H1 (cell line): Measurements from ENCODE around the gene TDRD12. TPM values are rescaled to one million over a fixed set of nuclear protein-coding genes. Genes with fewer than 3 reads are reported as not detected.

Experiments
- CTCF ChIA-PET: fragments of 300-600 bp; sonication (Branson Sonifier 250); formaldehyde crosslinking; loops from one replicate; lab custom pipeline; 2021; ENCODE audit not compliant: partially characterized antibody; lab: Charles Lee
- POLR2A ChIA-PET: fragments of 300-600 bp; sonication (Branson Sonifier 250); formaldehyde crosslinking; loops from one replicate; lab custom pipeline; 2021; ENCODE audit warnings: inconsistent platforms; ENCODE audit not compliant: partially characterized antibody; lab: Charles Lee
- DNase-seq, 2 experiments: peaks; one replicate each; pipeline versions ENCODE4 v3.0.0 to v3.0.0-alpha.2; 2010 to 2022; ENCODE audit warnings: low spot score in 2 of 2, low read depth in 1 of 2, mixed read lengths in 1 of 2
- FAIRE-seq: peaks from 2 replicates; lab custom pipeline; 2011; peaks lifted over from hg19 to GRCh38; lab: Jason Lieb, UNC
- H2AFZ ChIP-seq: 2 replicates; pipeline ENCODE4 v1.8.1; 2012; ENCODE audit warnings: low read length, inconsistent platforms
- H2AK5ac ChIP-seq: 2 replicates; pipeline ENCODE4 v1.6.1; 2013; ENCODE audit warnings: low read depth, low read length
- H2BK120ac ChIP-seq: replicated peaks from 2 replicates; pipeline ENCODE3; 2013; ENCODE audit warnings: low read depth, low read length, inconsistent platforms
- H2BK12ac ChIP-seq: 2 replicates; pipeline ENCODE4 v1.6.1; 2013; ENCODE audit warnings: low read depth, low read length
- H2BK15ac ChIP-seq: 2 replicates; pipeline ENCODE4 v1.6.1; 2013; ENCODE audit warnings: low read length
- H2BK20ac ChIP-seq: 2 replicates; pipeline ENCODE4 v1.6.1; 2013; ENCODE audit warnings: low read length
- H2BK5ac ChIP-seq: 2 replicates; pipeline ENCODE4 v1.6.1; 2013; ENCODE audit warnings: low read depth, low read length
- H3K14ac ChIP-seq: 2 replicates; pipeline ENCODE4 v1.6.1; 2013; ENCODE audit warnings: inconsistent platforms; ENCODE audit not compliant: insufficient read length
- H3K18ac ChIP-seq: 2 replicates; pipeline ENCODE4 v1.6.1; 2013; ENCODE audit warnings: low read length; ENCODE audit errors: extremely low read depth
- H3K23ac ChIP-seq: 2 replicates; pipeline ENCODE4 v1.6.1; 2013; ENCODE audit warnings: inconsistent platforms; ENCODE audit not compliant: insufficient read length
- H3K23me2 ChIP-seq: 2 replicates; pipeline ENCODE4 v1.6.1; 2013; ENCODE audit warnings: low read depth, low read length
- H3K27ac ChIP-seq: 2 replicates; pipeline ENCODE4 v1.6.1; 2011; ENCODE audit warnings: low read depth, low read length, inconsistent platforms
- H3K27me3 ChIP-seq, 4 experiments: replicated peaks in 1 of 4; 1 replicate in 1 of 4; 2 replicates in 3 of 4; pipeline versions ENCODE4 v1.6.1 to v1.8.1; 2011 to 2013; ENCODE audit warnings: low read length in 3 of 4, mild to moderate bottlenecking in 3 of 4, inconsistent platforms in 2 of 4, mixed read lengths in 2 of 4, moderate library complexity in 1 of 4; ENCODE audit not compliant: control insufficient read depth in 3 of 4, insufficient read depth in 3 of 4; ENCODE audit errors: extremely low read depth in 1 of 4
- H3K36me3 ChIP-seq, 4 experiments: 2 replicates each; pipeline versions ENCODE4 v1.6.1 to v1.8.1; 2011 to 2013; ENCODE audit warnings: mild to moderate bottlenecking in 4 of 4, low read length in 3 of 4, moderate library complexity in 2 of 4, control low read depth in 1 of 4, inconsistent platforms in 1 of 4; ENCODE audit not compliant: insufficient read depth in 4 of 4, control insufficient read depth in 2 of 4
- H3K4ac ChIP-seq: replicated peaks from 2 replicates; pipeline ENCODE3; 2013; ENCODE audit warnings: low read length, low read depth, mixed read lengths, inconsistent platforms; ENCODE audit not compliant: insufficient read length
- H3K4me1 ChIP-seq, 4 experiments: replicated peaks in 1 of 4; 1 replicate in 1 of 4; 2 replicates in 3 of 4; pipeline versions ENCODE4 v1.6.1 to v1.8.1; 2011 to 2013; ENCODE audit warnings: low read length in 3 of 4, inconsistent platforms in 2 of 4, mixed read lengths in 1 of 4; ENCODE audit not compliant: insufficient read depth in 4 of 4, control insufficient read depth in 3 of 4
- H3K4me2 ChIP-seq, 2 experiments: 2 replicates each; pipeline versions ENCODE4 v1.6.1 to v1.8.1; 2011 to 2013; ENCODE audit warnings: low read depth in 2 of 2, low read length in 2 of 2, control low read depth in 1 of 2, inconsistent platforms in 1 of 2, mild to moderate bottlenecking in 1 of 2; ENCODE audit not compliant: insufficient read depth in 1 of 2
- H3K4me3 ChIP-seq, 4 experiments: fragments of 200-600, 300-600 bp in 1 of 4; sonication (generic), shearing (Covaris generic), sonication (Bioruptor Twin) in 1 of 4; 2 replicates each; pipeline versions ENCODE4 v1.5.1 to v1.8.1; 2011 to 2016; ENCODE audit warnings: low read length in 4 of 4, low read depth in 3 of 4, control low read depth in 2 of 4, inconsistent platforms in 2 of 4, mild to moderate bottlenecking in 2 of 4, mixed read lengths in 1 of 4, moderate library complexity in 1 of 4; ENCODE audit not compliant: insufficient read depth in 2 of 4; ENCODE audit errors: extremely low read depth in 1 of 4
- H3K56ac ChIP-seq: replicated peaks from 2 replicates; pipeline ENCODE3; 2013; ENCODE audit warnings: low read depth, mild to moderate bottlenecking, mixed read lengths, low read length, inconsistent platforms; ENCODE audit not compliant: insufficient read length
- H3K79me1 ChIP-seq: 2 replicates; pipeline ENCODE4 v1.6.1; 2013; ENCODE audit warnings: low read depth, low read length, control low read depth
- H3K79me2 ChIP-seq, 2 experiments: 2 replicates each; pipeline versions ENCODE4 v1.6.1 to v1.8.1; 2012 to 2013; ENCODE audit warnings: low read length in 2 of 2, mild to moderate bottlenecking in 2 of 2, inconsistent platforms in 1 of 2; ENCODE audit not compliant: insufficient read depth in 2 of 2, control insufficient read depth in 1 of 2
- H3K9ac ChIP-seq, 4 experiments: replicated peaks in 1 of 4; 1 replicate in 1 of 4; 2 replicates in 3 of 4; pipeline versions ENCODE4 v1.6.1 to v1.8.1; 2011 to 2013; ENCODE audit warnings: low read depth in 3 of 4, low read length in 3 of 4, control low read depth in 2 of 4, mild to moderate bottlenecking in 2 of 4, moderate library complexity in 2 of 4, inconsistent platforms in 1 of 4; ENCODE audit errors: extremely low read depth in 1 of 4
- H3K9me3 ChIP-seq, 2 experiments: 2 replicates each; pipeline versions ENCODE4 v1.6.1 to v1.8.1; 2012 to 2013; ENCODE audit warnings: mild to moderate bottlenecking in 2 of 2, moderate library complexity in 2 of 2, control low read depth in 1 of 2, inconsistent platforms in 1 of 2, low read depth in 1 of 2, low read length in 1 of 2, mixed read lengths in 1 of 2; ENCODE audit not compliant: insufficient read depth in 2 of 2
- H4K20me1 ChIP-seq, 2 experiments: replicated peaks in 1 of 2; 2 replicates each; pipeline versions ENCODE3 to v1.8.1; 2011 to 2013; ENCODE audit warnings: inconsistent platforms in 2 of 2, low read length in 2 of 2, mild to moderate bottlenecking in 1 of 2; ENCODE audit not compliant: insufficient read depth in 2 of 2, control insufficient read depth in 1 of 2
- H4K5ac ChIP-seq: 2 replicates; pipeline ENCODE4 v1.6.1; 2013; ENCODE audit warnings: low read length, low read depth, mixed read lengths, inconsistent platforms; ENCODE audit not compliant: insufficient read length
- H4K8ac ChIP-seq: 2 replicates; pipeline ENCODE4 v1.8.0; 2013; ENCODE audit warnings: mild to moderate bottlenecking, moderate library complexity, low read length, inconsistent platforms; ENCODE audit not compliant: insufficient read depth; ENCODE audit errors: extremely low read depth
- H4K91ac ChIP-seq: replicated peaks from 2 replicates; pipeline ENCODE3; 2013; ENCODE audit warnings: low read length, mixed read lengths, inconsistent platforms; ENCODE audit not compliant: insufficient read length
- BACH1 ChIP-seq: IDR thresholded peaks from 2 replicates; pipeline ENCODE4 v1.6.1; 2012; ENCODE audit warnings: low read length, improper control_type of control experiment
- KDM4A ChIP-seq: IDR thresholded peaks from one replicate; pipeline ENCODE4 v1.7.1; 2012; ENCODE audit warnings: low read depth, mild to moderate bottlenecking, moderate library complexity, low read length, inconsistent platforms; ENCODE audit not compliant: severe bottlenecking
- SIN3A ChIP-seq, 2 experiments: IDR thresholded peaks in 1 of 2; conservative IDR thresholded peaks in 1 of 2; 2 replicates each; pipeline ENCODE4 v1.6.1; 2011 to 2012; ENCODE audit warnings: low read length in 2 of 2, improper control_type of control experiment in 1 of 2, low read depth in 1 of 2, mild to moderate bottlenecking in 1 of 2
- WGBS, 2 experiments: shearing (Covaris generic) in 1 of 2; methylation state at CpG; one replicate each; pipeline versions ENCODE4 v1.1.6 to v1.1.7; 2013 to 2015; ENCODE audit warnings: low lambda C conversion rate in 2 of 2, mixed read lengths in 2 of 2, inconsistent platforms in 1 of 2, low coverage in 1 of 2, missing lambda C conversion rate in 1 of 2; ENCODE audit not compliant: insufficient replicate concordance in 2 of 2, insufficient coverage in 1 of 2, insufficient read length in 1 of 2; ENCODE audit errors: extremely low coverage in 1 of 2, missing lambda C conversion rate in 1 of 2; 5-methylcytosine and 5-hydroxymethylcytosine counted together
- polyA plus RNA-seq, 7 experiments: library from polyadenylated mRNA; depleted of rRNA in 3 of 7; stranded (reverse) in 5 of 7; unstranded in 2 of 7; fragments of >200 nt in 5 of 7; fragments of 200-250 nt in 2 of 7; gene quantifications; 1 replicate in 5 of 7; 2 replicates in 1 of 7; 4 replicates in 1 of 7; pipeline versions ENCODE4 v1.2.1 to v1.2.3, GENCODE V29; 2011 to 2013; ENCODE audit warnings: missing spikeins in 2 of 7, mixed read lengths in 2 of 7
- total RNA-seq: library from RNA; stranded (reverse); fragmentation: NEBNext Ultra II Directional; extraction: Animal tissue kit (Norgen Biotek cat#: 25700); gene quantifications from 2 replicates; pipeline ENCODE4 v1.2.1, GENCODE V29; 2021

The TDRD12 gene
- total and polyA plus RNA-seq, 2 of the 8 experiments (the other 6 are each of a cell fraction or from before 2014, with no cell fraction given): 0.39 to 0.88 TPM

- Histone ChIP-seq H3K14ac (no peak overlapping the region), H2BK20ac (no peak overlapping the region), H2BK120ac (no peak overlapping the region), H3K9ac (no peak overlapping the region), H3K79me2 (no peaks in the 10 kb centered on the region), H4K5ac (no peak overlapping the region), H3K79me1 (no peaks in the 10 kb centered on the region), H3K4me2 (no peak overlapping the region), H3K56ac (no peak overlapping the region), H3K23ac (no peak overlapping the region), H3K4ac (no peak overlapping the region), H3K18ac (no peak overlapping the region), H2BK15ac (no peak overlapping the region), H3K4me1 (no peaks in the 10 kb centered on the region), H3K27me3 (no peaks in the 10 kb centered on the region), H4K8ac (no peak overlapping the region; the same call in 1 of the 2 replicates), H2BK12ac (no peak overlapping the region; the same call in 1 of the 2 replicates), H3K36me3 (no peaks in the 10 kb centered on the region), H2BK5ac (no peak overlapping the region), H4K91ac (no peak overlapping the region), H3K23me2 (no peaks in the 10 kb centered on the region), H3K9me3 (no peaks in the 10 kb centered on the region), H2AK5ac (no peak overlapping the region), H4K20me1 (no peaks in the 10 kb centered on the region), H3K4me3 (no peak overlapping the region), H3K27ac (no peak overlapping the region), H2AFZ (no peak overlapping the region)
- 87% methylated on average over 4 of the region's 4 CpGs; no CpG with 5 or more reads in 1 of the 2 experiments for WGBS, 2 experiments
- FAIRE-seq (no peak), DNase-seq (no peak)
- POLR2A ChIA-PET: no interaction called here
- CTCF ChIA-PET: no interaction called here
- TF ChIP-seq KDM4A: no peak
- no peak for TF ChIP-seq SIN3A (conservative IDR thresholded peaks at IDR 0.05 in 1 of 2, IDR thresholded peaks at IDR 0.05 in 1 of 2; ENCODE audit: low read depth in 1 of 2, low read length in 2 of 2)
- no peak for TF ChIP-seq BACH1
These were observed 88.7 kb downstream of the TDRD12 start for GRCh38 chr19:32808236-32808635.
